Measurements from ENCODE around the gene FPR1.

FPR1 gene

GRCh38 chr19:51792932-51793331 is 41.3 kb upstream of the FPR1 start:
- H3K9me3 ChIP-seq (ENCODE audit: insufficient read depth, low read length): no peaks in the 10 kb centered on the region
- no peak for TF ChIP-seq CTCF (IDR thresholded peaks at IDR 0.05; ENCODE audit: insufficient read depth, low read length, poor library complexity, severe bottlenecking)
- TF ChIP-seq EZH2phosphoT487 (conservative IDR thresholded peaks at IDR 0.05; ENCODE audit: low read length): no peak
- no peak overlapping the region for H3K27ac ChIP-seq (ENCODE audit: low read depth, low read length)
- H3K79me2 ChIP-seq (ENCODE audit: insufficient read depth, low read length): no peaks in the 10 kb centered on the region
- H3K27me3 ChIP-seq (ENCODE audit: low read length): no peaks in the 10 kb centered on the region
- H3K4me3 ChIP-seq (ENCODE audit: insufficient read depth, low read length, poor library complexity, severe bottlenecking): no peak overlapping the region
- H2AFZ ChIP-seq (ENCODE audit: low read depth, low read length, severe bottlenecking): no peak overlapping the region
- no peak overlapping the region for H3K4me2 ChIP-seq (ENCODE audit: low read depth, low read length, poor library complexity, severe bottlenecking)
- no peak overlapping the region for H3K9ac ChIP-seq (ENCODE audit: low read length)
- no peaks in the 10 kb centered on the region for H3K9me2 ChIP-seq (replicated peaks; ENCODE audit: insufficient read depth, low read length)
- no peaks in the 10 kb centered on the region for H3K36me3 ChIP-seq (ENCODE audit: low read length)
- no peaks in the 10 kb centered on the region for H3F3A ChIP-seq (ENCODE audit: insufficient read depth)
- no peaks in the 10 kb centered on the region for H4K20me1 ChIP-seq (ENCODE audit: low read depth, low read length)

DNA sequence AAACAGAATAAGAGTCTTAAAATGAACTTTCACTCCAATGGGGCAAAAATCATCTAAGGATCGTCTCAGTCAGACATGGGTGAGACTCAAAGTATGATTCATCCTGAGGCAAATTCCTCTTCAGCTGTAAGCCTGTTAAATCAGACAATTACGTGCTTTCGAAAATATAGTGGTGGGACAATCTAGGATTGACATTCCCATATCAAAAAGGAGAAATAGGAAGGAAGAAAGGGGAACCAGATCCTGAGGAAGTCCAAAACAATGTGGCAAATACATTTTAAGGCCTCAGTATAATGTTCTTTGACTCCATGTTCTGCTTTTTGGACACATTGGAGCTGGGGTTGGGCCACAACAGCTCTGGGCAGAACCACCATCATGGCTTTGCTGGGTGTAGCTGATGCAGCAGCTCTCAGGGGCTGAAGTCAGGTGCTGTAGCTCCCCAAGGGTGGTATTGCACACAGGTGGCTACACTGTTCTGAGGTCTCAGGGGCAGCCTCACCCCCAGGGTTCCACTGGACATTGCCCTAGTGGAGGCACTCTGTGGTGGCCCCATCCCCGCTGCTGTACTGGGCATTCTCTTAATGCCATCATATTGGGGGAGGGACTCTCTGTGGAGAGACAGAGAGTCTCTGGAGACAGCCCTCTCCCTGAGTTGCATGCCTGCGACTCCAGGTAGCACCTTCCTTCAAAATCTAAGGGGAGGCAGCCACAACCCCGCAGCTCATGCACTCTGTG is 37.5 kb upstream of the FPR1 start:
- no peak overlapping the region for H3K27ac ChIP-seq (ENCODE audit: low read depth, low read length)
- no peaks in the 10 kb centered on the region for H3K27me3 ChIP-seq (ENCODE audit: low read length)
- H3K9ac ChIP-seq (ENCODE audit: low read length): no peak overlapping the region
- no peaks in the 10 kb centered on the region for H3K36me3 ChIP-seq (ENCODE audit: low read length)
- no peak for TF ChIP-seq EZH2phosphoT487 (conservative IDR thresholded peaks at IDR 0.05; ENCODE audit: low read length)
- no peak for TF ChIP-seq CTCF (IDR thresholded peaks at IDR 0.05; ENCODE audit: insufficient read depth, low read length, poor library complexity, severe bottlenecking)
- H3K4me2 ChIP-seq (ENCODE audit: low read depth, low read length, poor library complexity, severe bottlenecking): no peak overlapping the region
- no peaks in the 10 kb centered on the region for H3F3A ChIP-seq (ENCODE audit: insufficient read depth)
- no peaks in the 10 kb centered on the region for H3K9me3 ChIP-seq (ENCODE audit: insufficient read depth, low read length)
- no peak overlapping the region for H3K4me3 ChIP-seq (ENCODE audit: insufficient read depth, low read length, poor library complexity, severe bottlenecking)
- no peaks in the 10 kb centered on the region for H3K79me2 ChIP-seq (ENCODE audit: insufficient read depth, low read length)
- H3K9me2 ChIP-seq (replicated peaks; ENCODE audit: insufficient read depth, low read length): no peaks in the 10 kb centered on the region
- no peaks in the 10 kb centered on the region for H4K20me1 ChIP-seq (ENCODE audit: low read depth, low read length)
- no peak overlapping the region for H2AFZ ChIP-seq (ENCODE audit: low read depth, low read length, severe bottlenecking)

- Histone ChIP-seq H3K4me3 (ENCODE audit: insufficient read depth, low read length, poor library complexity, severe bottlenecking) (no peak overlapping the region), H3F3A (ENCODE audit: insufficient read depth) (no peaks in the 10 kb centered on the region), H3K9me3 (ENCODE audit: insufficient read depth, low read length) (no peaks in the 10 kb centered on the region), H4K20me1 (ENCODE audit: low read depth, low read length) (no peaks in the 10 kb centered on the region), H2AFZ (ENCODE audit: low read depth, low read length, severe bottlenecking) (no peak overlapping the region), H3K9me2 (replicated peaks; ENCODE audit: insufficient read depth, low read length) (no peaks in the 10 kb centered on the region), H3K79me2 (ENCODE audit: insufficient read depth, low read length) (no peaks in the 10 kb centered on the region), H3K4me2 (ENCODE audit: low read depth, low read length, poor library complexity, severe bottlenecking) (no peak overlapping the region), H3K36me3 (ENCODE audit: low read length) (no peaks in the 10 kb centered on the region), H3K27me3 (ENCODE audit: low read length) (no peaks in the 10 kb centered on the region), H3K27ac (ENCODE audit: low read depth, low read length) (no peak overlapping the region), H3K9ac (ENCODE audit: low read length) (no peak overlapping the region)
- TF ChIP-seq EZH2phosphoT487 (conservative IDR thresholded peaks at IDR 0.05; ENCODE audit: low read length) (no peak), CTCF (IDR thresholded peaks at IDR 0.05; ENCODE audit: insufficient read depth, low read length, poor library complexity, severe bottlenecking) (no peak)
These were observed 36.4 kb upstream of the FPR1 start for GRCh38 chr19:51788029-51788428.
